Measurements from ENCODE around the gene SLC7A6.

Gene SLC7A6

GRCh38 chr16:68267612-68268405 lies 3.5 kb downstream of the SLC7A6 start:
- Histone ChIP-seq H3K4me3 (ENCODE audit: low read length in 2 of 2) (no peak overlapping the region), H3K9ac (ENCODE audit: low read depth in 1 of 2, low read length in 2 of 2) (no peak overlapping the region), H3K4me1 (ENCODE audit: control insufficient read depth in 2 of 2, insufficient read depth in 2 of 2, low read length in 2 of 2) (peaks cover 35 to 37% of the 10 kb centered on the region in 2 donors), H3K27me3 (ENCODE audit: control insufficient read depth in 2 of 2, insufficient read depth in 2 of 2, low read length in 2 of 2) (no peaks in the 10 kb centered on the region), H3K36me3 (ENCODE audit: control insufficient read depth in 2 of 2, insufficient read depth in 2 of 2, low read length in 2 of 2) (no peaks in the 10 kb centered on the region), H3K9me3 (ENCODE audit: control insufficient read depth in 2 of 2, low read length in 2 of 2) (no peaks in the 10 kb centered on the region), H3K27ac (ENCODE audit: low read depth in 2 of 2, low read length in 2 of 2) (no peak overlapping the region)

GRCh38 chr16:68269793-68270192 lies 5.5 kb downstream of the SLC7A6 start:
- Histone ChIP-seq H3K27me3 (ENCODE audit: control insufficient read depth in 2 of 2, insufficient read depth in 2 of 2, low read length in 2 of 2) (no peaks in the 10 kb centered on the region), H3K27ac (ENCODE audit: low read depth in 2 of 2, low read length in 2 of 2) (no peak overlapping the region), H3K9ac (ENCODE audit: low read depth in 1 of 2, low read length in 2 of 2) (no peak overlapping the region), H3K4me1 (ENCODE audit: control insufficient read depth in 2 of 2, insufficient read depth in 2 of 2, low read length in 2 of 2) (peaks cover 35 to 38% of the 10 kb centered on the region in 2 donors), H3K9me3 (ENCODE audit: control insufficient read depth in 2 of 2, low read length in 2 of 2) (no peaks in the 10 kb centered on the region), H3K36me3 (ENCODE audit: control insufficient read depth in 2 of 2, insufficient read depth in 2 of 2, low read length in 2 of 2) (peaks cover 4 to 10% of the 10 kb centered on the region in 2 donors), H3K4me3 (ENCODE audit: low read length in 2 of 2) (no peak overlapping the region)

- Histone ChIP-seq H3K9ac (ENCODE audit: low read depth in 1 of 2, low read length in 2 of 2) (no peak overlapping the region), H3K4me3 (ENCODE audit: low read length in 2 of 2) (no peak overlapping the region), H3K36me3 (ENCODE audit: control insufficient read depth in 2 of 2, insufficient read depth in 2 of 2, low read length in 2 of 2) (peaks cover 7 to 13% of the 10 kb centered on the region in 2 donors), H3K4me1 (ENCODE audit: control insufficient read depth in 2 of 2, insufficient read depth in 2 of 2, low read length in 2 of 2) (peaks cover 31 to 35% of the 10 kb centered on the region in 2 donors), H3K9me3 (ENCODE audit: control insufficient read depth in 2 of 2, low read length in 2 of 2) (no peaks in the 10 kb centered on the region), H3K27me3 (ENCODE audit: control insufficient read depth in 2 of 2, insufficient read depth in 2 of 2, low read length in 2 of 2) (no peaks in the 10 kb centered on the region), H3K27ac (ENCODE audit: low read depth in 2 of 2, low read length in 2 of 2) (no peak overlapping the region)
Measured at GRCh38 chr16:68270353-68270752, 6.0 kb downstream of the SLC7A6 start.

GRCh38 chr16:68272507-68273209 lies 8.3 kb downstream of the SLC7A6 start:
- peak overlapping the region; percentile 7 to 9 for H3K9ac ChIP-seq (ENCODE audit: low read depth in 1 of 2, low read length in 2 of 2)
- H3K27ac ChIP-seq (ENCODE audit: low read depth in 2 of 2, low read length in 2 of 2), result peak overlapping the region; percentile 59

GRCh38 chr16:68273459-68273858 lies 9.1 kb downstream of the SLC7A6 start:
- H3K36me3 ChIP-seq (ENCODE audit: control insufficient read depth in 2 of 2, insufficient read depth in 2 of 2, low read length in 2 of 2), result peaks cover 12 to 13% of the 10 kb centered on the region in 2 donors
- H3K4me3 ChIP-seq (ENCODE audit: low read length in 2 of 2), result no peak overlapping the region
- H3K27ac ChIP-seq (ENCODE audit: low read depth in 2 of 2, low read length in 2 of 2), result no peak overlapping the region
- no peaks in the 10 kb centered on the region for H3K27me3 ChIP-seq (ENCODE audit: control insufficient read depth in 2 of 2, insufficient read depth in 2 of 2, low read length in 2 of 2)
- no peaks in the 10 kb centered on the region for H3K9me3 ChIP-seq (ENCODE audit: control insufficient read depth in 2 of 2, low read length in 2 of 2)
- H3K4me1 ChIP-seq (ENCODE audit: control insufficient read depth in 2 of 2, insufficient read depth in 2 of 2, low read length in 2 of 2), result peaks cover 14 to 19% of the 10 kb centered on the region in 2 donors
- no peak overlapping the region for H3K9ac ChIP-seq (ENCODE audit: low read depth in 1 of 2, low read length in 2 of 2)

More at GRCh38 chr16:68272507-68273209, 8.3 kb downstream of the SLC7A6 start:
- no peaks in the 10 kb centered on the region for H3K9me3 ChIP-seq (ENCODE audit: control insufficient read depth in 2 of 2, low read length in 2 of 2)
- H3K4me1 ChIP-seq (ENCODE audit: control insufficient read depth in 2 of 2, insufficient read depth in 2 of 2, low read length in 2 of 2), result peaks cover 19 to 25% of the 10 kb centered on the region in 2 donors
- peaks cover 12 to 13% of the 10 kb centered on the region in 2 donors for H3K36me3 ChIP-seq (ENCODE audit: control insufficient read depth in 2 of 2, insufficient read depth in 2 of 2, low read length in 2 of 2)
- no peaks in the 10 kb centered on the region for H3K27me3 ChIP-seq (ENCODE audit: control insufficient read depth in 2 of 2, insufficient read depth in 2 of 2, low read length in 2 of 2)
- no peak overlapping the region for H3K4me3 ChIP-seq (ENCODE audit: low read length in 2 of 2)

DNA sequence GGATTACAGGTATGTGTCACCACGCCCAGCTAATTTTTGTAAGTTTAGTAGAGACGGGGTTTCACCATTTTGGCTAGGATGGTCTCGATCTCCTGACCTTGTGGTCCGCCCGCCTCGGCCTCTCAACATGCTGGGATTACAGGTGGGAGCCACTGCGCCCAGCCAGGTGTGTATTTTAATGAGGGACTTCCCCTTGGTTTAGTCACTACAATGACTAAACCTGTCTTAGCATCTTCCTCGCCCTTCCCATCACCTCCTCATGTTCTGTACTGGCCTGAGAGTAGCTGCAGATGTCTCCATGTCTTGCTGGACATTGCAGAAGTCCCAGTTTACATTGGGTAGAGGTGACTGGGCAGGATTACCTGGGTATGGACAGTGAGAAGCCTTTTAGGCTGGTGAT lies 9.6 kb downstream of the SLC7A6 start:
- no peak overlapping the region for H3K9ac ChIP-seq (ENCODE audit: low read depth in 1 of 2, low read length in 2 of 2)
- H3K36me3 ChIP-seq (ENCODE audit: control insufficient read depth in 2 of 2, insufficient read depth in 2 of 2, low read length in 2 of 2), result peaks cover 12 to 13% of the 10 kb centered on the region in 2 donors
- no peaks in the 10 kb centered on the region for H3K27me3 ChIP-seq (ENCODE audit: control insufficient read depth in 2 of 2, insufficient read depth in 2 of 2, low read length in 2 of 2)
- no peaks in the 10 kb centered on the region for H3K9me3 ChIP-seq (ENCODE audit: control insufficient read depth in 2 of 2, low read length in 2 of 2)
- H3K4me3 ChIP-seq (ENCODE audit: low read length in 2 of 2), result no peak overlapping the region
- H3K4me1 ChIP-seq (ENCODE audit: control insufficient read depth in 2 of 2, insufficient read depth in 2 of 2, low read length in 2 of 2), result peaks cover 14 to 19% of the 10 kb centered on the region in 2 donors
- H3K27ac ChIP-seq (ENCODE audit: low read depth in 2 of 2, low read length in 2 of 2), result peak overlapping the region in 1 of 2 donors; percentile 17

DNA sequence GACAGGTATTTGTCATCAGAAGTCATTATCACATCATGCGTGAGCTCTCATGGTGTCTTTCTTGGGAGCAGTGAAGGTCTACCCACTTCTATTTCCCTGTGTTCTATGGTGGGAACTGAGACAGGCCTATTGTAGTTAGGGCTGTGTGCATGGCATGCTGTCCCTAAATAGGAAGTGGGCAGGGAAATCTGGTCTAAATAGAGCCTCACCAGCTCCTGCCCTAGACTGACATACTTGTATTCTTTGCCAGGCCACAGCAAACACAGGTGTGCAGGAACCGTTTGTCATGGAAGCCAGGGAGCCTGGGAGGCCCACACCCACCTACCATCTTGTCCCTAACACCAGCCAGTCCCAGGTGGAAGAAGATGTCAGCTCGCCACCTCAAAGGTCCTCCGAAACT lies 10.1 kb downstream of the SLC7A6 start:
- H3K27ac ChIP-seq (ENCODE audit: low read depth in 2 of 2, low read length in 2 of 2), result peak overlapping the region in 1 of 2 donors; percentile 17
- no peaks in the 10 kb centered on the region for H3K27me3 ChIP-seq (ENCODE audit: control insufficient read depth in 2 of 2, insufficient read depth in 2 of 2, low read length in 2 of 2)
- H3K4me1 ChIP-seq (ENCODE audit: control insufficient read depth in 2 of 2, insufficient read depth in 2 of 2, low read length in 2 of 2), result peaks cover 14 to 19% of the 10 kb centered on the region in 2 donors
- H3K4me3 ChIP-seq (ENCODE audit: low read length in 2 of 2), result no peak overlapping the region
- H3K9me3 ChIP-seq (ENCODE audit: control insufficient read depth in 2 of 2, low read length in 2 of 2), result no peaks in the 10 kb centered on the region
- H3K36me3 ChIP-seq (ENCODE audit: control insufficient read depth in 2 of 2, insufficient read depth in 2 of 2, low read length in 2 of 2), result peaks cover 12 to 13% of the 10 kb centered on the region in 2 donors
- no peak overlapping the region for H3K9ac ChIP-seq (ENCODE audit: low read depth in 1 of 2, low read length in 2 of 2)

DNA sequence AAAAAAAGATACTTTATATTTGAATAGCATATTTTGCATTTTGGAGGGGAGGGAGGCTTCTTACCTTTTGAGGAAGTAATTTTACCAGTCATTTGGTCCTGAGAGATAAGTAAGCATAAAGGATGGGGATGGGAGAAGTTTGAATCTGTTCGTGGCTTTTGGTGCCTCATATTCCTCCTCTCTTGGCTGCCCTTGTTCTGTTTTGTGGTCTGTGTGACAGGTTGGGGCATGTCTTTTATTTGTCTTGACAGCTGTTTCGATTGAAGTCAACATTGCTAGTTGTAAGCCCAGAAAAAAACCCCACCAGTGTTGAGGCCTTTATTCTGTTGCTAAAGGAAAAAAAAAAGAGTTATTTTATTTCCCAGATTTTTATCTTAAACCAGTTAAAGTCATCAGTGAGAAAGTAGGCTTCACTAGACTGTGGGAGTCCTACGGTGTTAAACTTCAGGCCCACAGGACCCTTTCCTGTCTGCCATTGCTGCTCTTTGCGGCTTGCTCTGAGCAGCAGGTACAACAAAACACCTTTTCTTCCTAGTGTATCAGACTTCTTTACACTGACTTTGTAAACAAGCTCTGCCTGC lies 11.4 kb downstream of the SLC7A6 start:
- no peak overlapping the region for H3K4me3 ChIP-seq (ENCODE audit: low read length in 2 of 2)
- no peak overlapping the region for H3K9ac ChIP-seq (ENCODE audit: low read depth in 1 of 2, low read length in 2 of 2)

GRCh38 chr16:68276223-68276622 lies 11.9 kb downstream of the SLC7A6 start:
- no peaks in the 10 kb centered on the region for H3K27me3 ChIP-seq (ENCODE audit: control insufficient read depth in 2 of 2, insufficient read depth in 2 of 2, low read length in 2 of 2)
- peaks cover 12 to 17% of the 10 kb centered on the region in 2 donors for H3K36me3 ChIP-seq (ENCODE audit: control insufficient read depth in 2 of 2, insufficient read depth in 2 of 2, low read length in 2 of 2)
- no peak overlapping the region for H3K4me3 ChIP-seq (ENCODE audit: low read length in 2 of 2)
- H3K4me1 ChIP-seq (ENCODE audit: control insufficient read depth in 2 of 2, insufficient read depth in 2 of 2, low read length in 2 of 2), result peaks cover 14 to 19% of the 10 kb centered on the region in 2 donors
- H3K27ac ChIP-seq (ENCODE audit: low read depth in 2 of 2, low read length in 2 of 2), result peak overlapping the region in 1 of 2 donors; percentile 20
- no peak overlapping the region for H3K9ac ChIP-seq (ENCODE audit: low read depth in 1 of 2, low read length in 2 of 2)
- no peaks in the 10 kb centered on the region for H3K9me3 ChIP-seq (ENCODE audit: control insufficient read depth in 2 of 2, low read length in 2 of 2)

More for the DNA sequence above, 11.4 kb downstream of the SLC7A6 start:
- H3K36me3 ChIP-seq (ENCODE audit: control insufficient read depth in 2 of 2, insufficient read depth in 2 of 2, low read length in 2 of 2), result peaks cover 12 to 16% of the 10 kb centered on the region in 2 donors
- H3K9me3 ChIP-seq (ENCODE audit: control insufficient read depth in 2 of 2, low read length in 2 of 2), result no peaks in the 10 kb centered on the region
- H3K27ac ChIP-seq (ENCODE audit: low read depth in 2 of 2, low read length in 2 of 2), result peak overlapping the region in 1 of 2 donors; percentile 11
- H3K4me1 ChIP-seq (ENCODE audit: control insufficient read depth in 2 of 2, insufficient read depth in 2 of 2, low read length in 2 of 2), result peaks cover 14 to 19% of the 10 kb centered on the region in 2 donors
- no peaks in the 10 kb centered on the region for H3K27me3 ChIP-seq (ENCODE audit: control insufficient read depth in 2 of 2, insufficient read depth in 2 of 2, low read length in 2 of 2)

All from mucosa of rectum (tissue), 2 donors.